Gastrocnemius medialis (tissue), 4 donors: ENCODE measurements around the gene COG6. TPM values are rescaled to one million over a fixed set of nuclear protein-coding genes. Genes with fewer than 3 reads are reported as not detected.
A peak's percentile ranks its signal among the peaks of the same experiment; 100 is the strongest.

ENCODE experiments used
- ATAC-seq, 2 donors: fragments of 150-250 bp; one replicate each; pipeline ENCODE4 v1.9.1; 2016
- DNase-seq, 2 donors: peaks; one replicate each; pipeline ENCODE4 v3.0.0-alpha.2; 2019
- H3K27ac ChIP-seq, 4 donors: fragments of 200-600 bp; sonication (generic); 1 replicate in 1 of 4; 2 replicates in 3 of 4; pipeline ENCODE4 v1.5.1; 2016 to 2018; ENCODE audit warnings: mild to moderate bottlenecking in 2 of 4, moderate library complexity in 1 of 4
- H3K27me3 ChIP-seq, 3 donors: fragments of 200-600 bp; sonication (generic) in 2 of 3; 1 replicate in 1 of 3; 2 replicates in 2 of 3; pipeline versions ENCODE4 v1.5.1 to v1.6.0; 2016 to 2019; ENCODE audit warnings: mild to moderate bottlenecking in 1 of 3, moderate library complexity in 1 of 3
- H3K36me3 ChIP-seq, 2 donors: fragments of 200-600 bp; sonication (generic) in 1 of 2; one replicate each; pipeline ENCODE4 v1.5.1; 2017 to 2018
- H3K4me1 ChIP-seq, 2 donors: fragments of 200-600 bp; sonication (generic) in 1 of 2; one replicate each; pipeline ENCODE4 v1.5.1; 2016 to 2017; ENCODE audit warnings: mild to moderate bottlenecking in 2 of 2
- H3K4me3 ChIP-seq, 4 donors: fragments of 200-600 bp; sonication (generic) in 3 of 4; 1 replicate in 1 of 4; 2 replicates in 3 of 4; pipeline ENCODE4 v1.5.1; 2016 to 2019; ENCODE audit warnings: mild to moderate bottlenecking in 2 of 4
- H3K9me3 ChIP-seq, 3 donors: fragments of 200-600 bp; sonication (generic) in 2 of 3; 1 replicate in 1 of 3; 2 replicates in 2 of 3; pipeline ENCODE4 v1.5.1; 2016 to 2019
- CTCF ChIP-seq, 5 experiments: fragments of 450-650 bp in 3 of 5; fragments of 200-600 bp in 2 of 5; sonication (generic) in 2 of 5; IDR thresholded peaks in 4 of 5; conservative IDR thresholded peaks in 1 of 5; 1 replicate in 4 of 5; 2 replicates in 1 of 5; pipeline ENCODE4 v1.5.1; 2016 to 2019; ENCODE audit warnings: antibody characterized with exemption in 5 of 5, mild to moderate bottlenecking in 3 of 5, moderate library complexity in 3 of 5
- POLR2A ChIP-seq, 2 donors: fragments of 450-650 bp; IDR thresholded peaks; one replicate each; pipeline ENCODE4 v1.6.1; 2017; ENCODE audit warnings: antibody characterized with exemption in 2 of 2, mild to moderate bottlenecking in 2 of 2, moderate library complexity in 2 of 2
- in situ Hi-C, 4 donors: fragments of 200-750 bp; cut with MboI; loops; one replicate each; pipeline versions ENCODE4 v1.15.0 to v1.8.0; 2017; ENCODE audit warnings: low sequenced_read_pairs in 4 of 4
- intact Hi-C: fragments of 100-400 bp; cut with DNase I; formaldehyde crosslinking; loops from one replicate; pipeline ENCODE4 v1.15.1; 2023; ENCODE audit warnings: low total_unique reads
- total RNA-seq, 4 donors: library from RNA; depleted of rRNA; stranded (reverse); fragments of >200 nt; gene quantifications; one replicate each; pipeline versions ENCODE4 v1.1.0 to v1.2.3, GENCODE V29; 2016

The COG6 gene
- total RNA-seq, 4 donors from 2014 or later = 5.4 to 13.5 (median 7.1) TPM

GRCh38 chr13:39765801-39766463 is 110.5 kb downstream of the COG6 start:
- peaks cover 3 to 14% of the 10 kb centered on the region in 2 donors for H3K4me1 ChIP-seq
- ATAC-seq (peak; percentile 47 to 77), DNase-seq (peak in 1 of 2 donors; percentile 24)
- peak in 2 of 5 experiments; percentile 10 to 17 for TF ChIP-seq CTCF (IDR thresholded peaks at IDR 0.05 in 4 of 5, conservative IDR thresholded peaks at IDR 0.05 in 1 of 5)
- no peak for TF ChIP-seq POLR2A (IDR thresholded peaks at IDR 0.05)
- intact Hi-C loops (no loop called here), in situ Hi-C loops (no loop called here)
- no peaks in the 10 kb centered on the region for H3K9me3 ChIP-seq
- H3K36me3 ChIP-seq = no peaks in the 10 kb centered on the region
- no peak overlapping the region for H3K4me3 ChIP-seq
- H3K27me3 ChIP-seq = no peaks in the 10 kb centered on the region
- no peak overlapping the region for H3K27ac ChIP-seq

- H3K4me1 ChIP-seq = peaks cover 3 to 14% of the 10 kb centered on the region in 2 donors
- in situ Hi-C loops = no loop called here
- no peaks in the 10 kb centered on the region for H3K9me3 ChIP-seq
- H3K36me3 ChIP-seq = no peaks in the 10 kb centered on the region
- H3K4me3 ChIP-seq = no peak overlapping the region
- no peaks in the 10 kb centered on the region for H3K27me3 ChIP-seq
- no peak for DNase-seq
- no peak overlapping the region for H3K27ac ChIP-seq
- intact Hi-C loops = no loop called here
- no peak for ATAC-seq
- TF ChIP-seq CTCF (IDR thresholded peaks at IDR 0.05 in 4 of 5, conservative IDR thresholded peaks at IDR 0.05 in 1 of 5) (no peak), POLR2A (IDR thresholded peaks at IDR 0.05) (no peak)
Measured at GRCh38 chr13:39766464-39767158, 111.1 kb downstream of the COG6 start.

- Histone ChIP-seq H3K4me3 (no peak overlapping the region), H3K27ac (no peak overlapping the region), H3K9me3 (no peaks in the 10 kb centered on the region), H3K36me3 (no peaks in the 10 kb centered on the region), H3K27me3 (no peaks in the 10 kb centered on the region), H3K4me1 (peaks cover 3 to 14% of the 10 kb centered on the region in 2 donors)
- no peak for ATAC-seq
- no peak for DNase-seq
- TF ChIP-seq CTCF (IDR thresholded peaks at IDR 0.05 in 4 of 5, conservative IDR thresholded peaks at IDR 0.05 in 1 of 5) = no peak
- no peak for TF ChIP-seq POLR2A (IDR thresholded peaks at IDR 0.05)
- in situ Hi-C loops (no loop called here), intact Hi-C loops (no loop called here)
Measured at GRCh38 chr13:39767791-39768517, 112.5 kb downstream of the COG6 start.

- DNase-seq = no peak
- no peak overlapping the region for H3K4me3 ChIP-seq
- TF ChIP-seq POLR2A (IDR thresholded peaks at IDR 0.05) = no peak
- TF ChIP-seq CTCF (IDR thresholded peaks at IDR 0.05 in 4 of 5, conservative IDR thresholded peaks at IDR 0.05 in 1 of 5) = no peak
- H3K27me3 ChIP-seq = no peaks in the 10 kb centered on the region
- in situ Hi-C loops (no loop called here), intact Hi-C loops (no loop called here)
- no peak for ATAC-seq
- no peaks in the 10 kb centered on the region for H3K36me3 ChIP-seq
- no peak overlapping the region for H3K27ac ChIP-seq
- H3K4me1 ChIP-seq = peaks cover 3 to 14% of the 10 kb centered on the region in 2 donors
- no peaks in the 10 kb centered on the region for H3K9me3 ChIP-seq
Measured at GRCh38 chr13:39768962-39769361, 113.5 kb downstream of the COG6 start.
